GM18508 (cell line): ENCODE measurements around the gene PITPNM3.
"Not testable (repeated sequence)": the region's sequence is repeated elsewhere in the genome, so short reads cannot be mapped to it uniquely, and the experiment has no call there.

Experiments used
- ATAC-seq: cut with Tn5 transposase; IDR thresholded peaks from one replicate; pipeline ENCODE4 v1.9.1; 2021; ENCODE audit warnings: moderate number of reproducible peaks; ENCODE audit not compliant: insufficient read depth, unreplicated experiment

The PITPNM3 gene

DNA sequence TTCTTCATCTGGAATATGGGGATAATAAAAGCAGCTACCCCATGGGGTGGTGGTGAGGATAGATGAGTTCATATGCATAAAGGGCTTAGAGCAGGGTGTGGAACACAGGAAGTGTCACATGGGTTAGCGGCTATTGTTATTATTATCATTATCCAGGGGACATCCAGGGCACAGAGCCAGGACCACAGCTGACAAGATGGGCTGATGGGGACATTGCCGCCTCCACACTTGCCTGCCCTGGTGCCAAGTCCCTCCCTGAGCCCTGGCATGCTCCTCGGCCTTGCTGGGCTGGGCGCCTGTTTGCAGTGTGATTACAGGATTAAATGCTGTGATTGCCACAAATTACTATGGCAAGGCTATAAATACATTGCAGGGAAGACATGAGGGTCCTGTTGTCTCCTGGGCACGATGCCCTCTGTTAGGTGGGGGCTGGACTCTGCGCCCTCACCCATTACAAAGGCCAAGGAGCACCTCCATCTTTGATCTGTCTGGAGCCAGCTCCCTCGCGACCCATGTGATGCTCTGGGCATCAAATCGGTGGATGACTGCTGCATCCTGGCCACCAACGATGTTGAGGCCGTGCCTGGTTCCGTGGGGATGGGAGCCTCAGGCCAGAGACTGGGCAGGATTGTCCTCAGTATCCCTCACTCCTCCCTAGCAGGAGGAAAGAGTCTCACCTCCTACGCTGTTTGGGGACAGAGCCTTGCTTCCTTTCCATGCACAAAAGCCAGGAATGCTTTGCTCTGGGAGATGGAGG lies 68.9 kb downstream of the PITPNM3 start:
- no peak for ATAC-seq

DNA sequence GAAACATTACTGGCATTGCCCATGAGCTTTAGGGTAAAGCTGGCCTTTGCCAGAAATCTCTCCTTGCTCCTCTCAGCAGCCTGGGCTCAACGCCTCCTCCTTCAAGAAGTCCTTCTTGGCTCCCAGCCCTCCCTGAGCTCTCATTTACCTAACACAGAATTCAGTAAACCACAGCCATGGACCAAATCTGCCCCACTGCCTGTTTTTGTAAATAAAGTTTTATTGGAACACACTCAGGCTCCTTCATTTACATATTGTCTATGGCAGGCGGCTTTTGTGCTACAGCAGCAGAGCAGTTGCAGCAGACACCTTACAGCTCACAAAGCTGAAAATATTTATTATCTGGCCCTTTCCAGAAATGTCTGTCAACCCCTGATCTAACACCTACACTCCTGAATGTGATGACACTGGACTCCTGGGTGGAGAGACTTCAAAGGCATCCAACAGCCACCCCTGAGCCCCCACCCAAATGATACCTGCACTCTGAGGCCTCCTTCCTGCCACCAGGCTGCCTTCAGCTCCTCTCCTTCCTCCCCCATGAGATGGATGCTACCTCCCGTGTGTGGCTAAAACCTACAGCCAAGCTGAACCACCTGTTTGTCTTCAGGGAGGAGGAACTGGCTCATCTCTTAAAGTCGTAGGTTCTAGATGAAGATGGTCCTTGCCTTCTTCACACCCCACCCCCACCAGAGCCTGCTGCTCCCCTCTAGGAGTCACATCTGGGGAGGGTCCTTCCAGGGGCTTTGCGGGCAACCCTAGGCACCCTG lies 70.5 kb downstream of the PITPNM3 start:
- ATAC-seq, result no peak

DNA sequence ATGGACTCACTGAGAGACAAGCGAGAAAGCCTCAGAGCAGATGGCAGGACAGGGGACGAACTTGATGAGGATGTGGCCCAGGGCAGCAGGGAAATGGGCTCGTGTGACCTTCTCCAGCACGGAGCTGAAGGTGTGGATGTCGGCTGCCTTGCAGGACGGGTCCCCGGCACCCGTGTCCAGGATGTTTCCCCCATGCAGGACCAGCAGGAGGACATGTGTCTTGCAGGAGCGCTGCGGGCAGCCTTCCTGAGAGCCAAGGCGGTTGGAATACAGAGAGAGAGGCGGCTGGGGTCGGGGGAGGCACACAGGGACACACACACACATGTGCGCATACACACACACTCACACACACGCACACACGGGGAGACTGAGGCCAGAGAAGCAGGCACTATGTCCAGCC lies 72.8 kb downstream of the PITPNM3 start:
- no peak for ATAC-seq

DNA sequence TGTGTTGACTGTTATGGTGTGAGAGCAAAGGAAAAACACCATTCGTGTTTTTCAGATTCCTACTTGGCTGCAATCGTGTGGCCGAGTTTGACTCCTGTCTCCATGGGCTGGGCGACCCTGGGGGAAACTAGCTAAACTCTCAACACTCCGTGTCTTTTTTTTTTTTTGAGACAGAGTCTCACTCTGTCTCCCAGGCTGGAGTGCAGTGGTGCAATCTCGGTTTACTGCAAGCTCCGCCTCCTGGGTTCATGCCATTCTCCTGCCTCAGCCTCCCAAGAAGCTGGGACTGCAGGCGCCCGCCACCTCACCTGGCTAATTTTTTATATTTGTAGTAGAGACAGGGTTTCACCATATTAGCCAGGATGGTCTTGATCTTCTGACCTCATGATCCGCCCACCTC lies 73.6 kb downstream of the PITPNM3 start:
- ATAC-seq, result not testable (repeated sequence)

DNA sequence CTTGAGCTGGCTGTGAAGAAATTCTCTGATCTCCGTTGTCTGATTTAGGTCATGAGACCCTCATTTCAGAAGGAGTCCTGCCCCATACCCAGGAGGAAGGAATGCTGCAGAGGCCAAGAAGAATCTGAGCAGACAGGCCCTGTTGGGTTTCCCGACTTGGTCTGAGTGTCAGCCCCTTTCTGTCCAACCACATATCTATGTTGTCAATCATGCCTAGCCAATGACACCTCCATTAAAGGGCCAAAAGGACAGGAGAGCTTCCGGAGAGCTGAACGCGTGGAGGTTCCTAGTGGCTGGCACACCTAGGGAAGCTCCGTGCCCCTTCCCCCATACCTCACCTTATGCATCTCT lies 74.3 kb downstream of the PITPNM3 start:
- no peak for ATAC-seq

DNA sequence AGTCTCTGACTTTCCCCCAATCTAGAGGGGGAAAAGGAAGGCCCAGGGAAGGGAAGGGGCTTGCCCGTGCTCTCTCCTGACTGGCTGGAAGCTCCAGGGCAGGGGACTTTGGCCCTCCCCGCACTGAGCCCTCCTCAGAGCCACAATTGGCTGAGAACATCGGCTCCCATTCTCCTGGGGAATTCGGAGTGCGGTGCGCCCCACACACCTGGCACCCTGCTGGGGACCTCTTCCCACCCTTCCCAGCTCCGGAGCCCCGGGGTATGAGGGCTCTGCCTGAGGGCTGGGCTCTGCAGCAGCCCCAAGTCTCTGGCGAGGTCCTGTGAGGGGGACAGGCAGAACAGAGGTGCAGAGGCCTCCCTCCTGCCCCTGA lies 76.1 kb downstream of the PITPNM3 start:
- ATAC-seq, result no peak

DNA sequence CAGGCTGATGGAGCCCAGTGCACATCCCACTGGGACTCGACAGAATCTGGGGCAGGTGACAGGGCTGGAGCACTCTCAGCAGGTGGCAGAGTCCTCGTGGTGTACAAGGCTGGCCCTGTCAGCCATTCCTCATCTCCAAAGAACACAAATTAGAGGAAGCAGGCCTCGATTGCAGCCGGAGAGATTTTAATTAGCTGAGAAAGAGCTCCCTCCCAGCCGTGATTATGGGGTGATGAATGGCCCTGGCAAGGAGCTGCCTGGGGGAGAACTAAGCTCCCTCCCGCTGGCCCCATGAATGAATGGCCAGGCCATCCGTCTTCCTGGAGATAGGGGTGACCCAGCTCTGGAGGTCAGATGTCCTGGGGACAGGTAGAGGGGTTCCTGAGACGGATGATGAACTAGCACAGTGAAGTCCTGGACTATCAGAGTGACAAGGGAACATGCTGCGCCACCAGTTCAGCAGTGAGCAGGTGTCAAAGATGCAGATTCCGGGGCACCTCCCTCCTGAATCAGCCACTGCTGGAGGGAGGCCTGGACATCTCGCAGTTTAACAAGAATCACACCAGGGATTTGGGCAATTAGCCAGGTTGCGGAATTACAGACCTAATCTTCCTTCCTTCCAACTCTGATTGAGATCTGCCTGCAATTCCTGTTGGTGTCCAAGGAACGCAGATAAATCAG lies 76.6 kb downstream of the PITPNM3 start:
- ATAC-seq, result no peak

DNA sequence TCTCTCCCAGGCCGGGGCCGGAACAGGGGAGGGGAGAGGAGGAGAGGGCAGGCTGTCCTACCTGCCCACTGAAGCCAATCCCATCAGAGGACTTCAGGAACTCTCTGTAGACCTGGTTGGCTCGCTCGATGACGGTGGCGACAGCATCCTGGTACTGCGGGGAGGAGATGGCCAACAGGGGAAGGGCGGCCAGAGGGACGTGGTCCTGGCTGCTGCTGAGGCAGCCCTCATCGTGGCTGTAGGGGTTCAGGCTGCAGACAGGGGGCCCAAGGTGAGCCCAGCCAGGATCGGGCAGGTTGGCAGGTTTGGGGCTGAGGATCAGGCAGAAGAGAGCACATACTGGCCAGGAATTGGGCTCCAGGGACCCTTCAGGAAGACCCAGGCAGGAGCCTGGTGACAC lies 77.9 kb downstream of the PITPNM3 start:
- no peak for ATAC-seq

DNA sequence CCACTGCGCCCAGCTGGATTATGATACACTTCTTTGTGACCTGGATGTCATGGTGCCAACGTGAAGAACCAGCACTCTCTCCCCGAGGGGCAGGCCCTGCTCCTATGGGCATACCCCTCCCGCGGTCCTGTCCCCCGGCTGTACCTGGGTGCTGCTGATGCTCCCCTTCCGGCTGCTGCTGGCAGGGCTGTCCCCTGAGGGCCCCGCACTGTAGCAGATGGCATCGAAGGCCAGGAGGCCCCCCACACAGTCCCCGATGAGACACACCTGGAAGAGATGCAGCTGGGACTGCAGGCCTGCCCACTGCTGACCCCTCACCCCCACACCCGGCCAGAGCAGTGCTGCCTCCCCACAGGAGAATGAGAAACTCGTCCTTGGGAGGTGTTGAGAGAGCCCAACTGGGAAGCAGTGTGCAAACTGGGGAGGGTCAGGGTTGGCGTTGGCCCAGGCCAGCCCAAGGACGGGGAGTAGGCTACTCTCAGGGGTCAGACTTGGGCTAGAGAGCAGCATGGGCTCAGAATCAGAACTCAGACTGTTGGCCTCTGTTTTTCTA lies 78.4 kb downstream of the PITPNM3 start:
- no peak for ATAC-seq

DNA sequence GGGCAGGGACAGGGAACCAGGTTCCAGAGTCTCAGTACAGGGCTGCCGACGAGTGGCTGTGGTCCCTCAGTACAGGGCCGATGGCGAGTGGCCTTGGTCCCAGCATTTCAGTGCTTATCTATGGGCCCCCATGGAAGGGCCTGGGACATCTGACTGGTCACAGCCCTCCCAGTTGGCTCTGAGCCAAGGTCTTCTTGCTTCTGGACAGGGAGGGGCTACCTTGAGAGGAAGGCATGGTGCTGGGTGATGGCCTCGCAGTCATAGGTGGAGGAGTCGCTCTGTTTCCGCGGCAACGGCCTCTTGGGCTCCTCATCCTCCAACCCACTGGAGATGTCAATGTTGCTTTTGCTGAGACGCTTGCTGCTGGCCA lies 79.6 kb downstream of the PITPNM3 start:
- ATAC-seq, result no peak

DNA sequence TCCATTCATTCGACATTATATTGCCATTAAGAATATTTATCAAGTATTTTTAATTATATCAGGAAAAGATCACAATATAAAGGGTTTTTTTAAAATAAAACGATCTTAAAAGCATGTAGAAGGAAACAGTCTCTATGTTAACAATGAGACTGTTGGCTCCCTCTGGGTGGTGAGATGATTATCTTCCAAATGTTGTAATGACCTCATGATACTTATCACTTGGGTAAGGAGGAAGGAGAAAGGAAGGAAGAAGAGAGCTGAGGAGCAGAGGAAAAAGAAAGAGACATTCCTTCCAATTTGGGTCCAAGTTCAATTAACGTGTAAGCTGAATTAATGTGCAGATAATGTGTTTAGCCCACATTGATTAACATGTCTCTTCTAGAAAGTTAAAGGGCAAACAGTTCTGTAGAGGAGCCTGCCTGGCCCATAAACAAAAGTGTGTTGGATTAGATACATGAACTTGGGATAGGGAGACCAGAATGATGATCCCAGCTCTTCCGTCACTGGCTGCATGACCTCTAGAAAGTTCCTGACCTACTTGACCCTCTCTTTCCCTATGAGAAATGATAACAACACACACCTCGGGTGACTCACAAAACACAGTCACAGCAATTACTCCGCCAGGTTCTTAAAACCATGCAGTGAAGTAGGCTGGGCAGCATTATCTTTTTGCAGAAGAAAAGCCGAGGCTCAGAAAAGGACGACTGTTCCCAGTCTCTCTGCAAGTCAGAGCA lies 80.1 kb downstream of the PITPNM3 start:
- ATAC-seq, result no peak

DNA sequence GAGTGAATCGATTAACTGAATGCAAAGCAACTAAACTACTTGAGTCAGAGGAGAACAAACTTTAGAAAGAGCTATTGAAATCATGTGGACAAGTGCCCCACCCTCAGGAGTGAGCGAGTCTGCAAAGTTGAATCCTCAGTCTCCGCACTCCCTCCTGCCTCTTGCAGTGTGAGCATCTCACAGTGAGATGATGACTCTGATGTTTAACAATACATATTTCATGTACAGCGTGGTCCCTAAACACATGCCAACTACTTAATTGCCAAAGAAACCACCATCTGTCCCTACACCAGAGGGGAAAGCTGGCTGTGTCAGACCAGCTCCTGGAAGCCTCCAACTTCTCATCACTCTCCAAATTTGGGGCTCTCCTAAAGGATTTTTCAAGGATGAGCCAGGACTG lies 80.9 kb downstream of the PITPNM3 start:
- no peak for ATAC-seq

DNA sequence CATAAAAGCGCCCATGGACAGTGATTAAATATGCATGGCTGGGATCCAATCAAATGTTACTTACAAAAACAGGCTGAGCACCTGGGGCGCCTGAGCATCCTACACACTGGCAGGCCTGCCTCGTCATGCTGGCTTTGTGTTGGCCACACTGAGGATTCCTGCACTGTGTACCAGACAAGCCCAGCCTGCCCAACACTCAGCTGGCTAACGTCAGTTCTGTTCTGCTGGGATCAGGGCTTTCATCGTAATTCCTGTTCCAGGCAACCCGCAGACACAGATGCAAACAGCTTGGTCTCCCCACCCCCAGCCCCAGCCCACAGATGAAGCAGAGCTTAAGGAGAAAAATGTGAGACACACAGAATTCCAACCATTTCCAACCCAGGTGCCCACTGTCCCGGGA lies 81.4 kb downstream of the PITPNM3 start:
- ATAC-seq, result no peak

DNA sequence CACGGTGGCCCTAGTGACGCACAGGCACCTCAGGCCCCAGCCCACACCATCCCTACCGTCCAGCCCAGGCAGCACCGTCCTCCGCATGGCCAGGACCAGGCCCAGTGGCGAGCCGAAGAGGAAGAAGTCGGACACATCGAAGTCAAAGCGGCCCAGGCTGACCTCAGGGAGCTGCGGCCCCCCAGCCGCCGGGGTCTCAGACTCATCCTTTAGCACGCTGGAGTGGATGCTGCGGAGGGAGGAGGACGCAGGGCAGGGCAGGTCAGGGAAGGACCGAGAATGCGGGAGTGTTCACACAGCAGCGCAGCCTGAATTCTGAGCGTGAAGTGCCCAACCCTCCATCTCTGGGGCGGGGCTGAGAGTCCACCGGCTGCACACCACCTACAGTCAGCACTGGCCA lies 82.0 kb downstream of the PITPNM3 start:
- ATAC-seq, result no peak

DNA sequence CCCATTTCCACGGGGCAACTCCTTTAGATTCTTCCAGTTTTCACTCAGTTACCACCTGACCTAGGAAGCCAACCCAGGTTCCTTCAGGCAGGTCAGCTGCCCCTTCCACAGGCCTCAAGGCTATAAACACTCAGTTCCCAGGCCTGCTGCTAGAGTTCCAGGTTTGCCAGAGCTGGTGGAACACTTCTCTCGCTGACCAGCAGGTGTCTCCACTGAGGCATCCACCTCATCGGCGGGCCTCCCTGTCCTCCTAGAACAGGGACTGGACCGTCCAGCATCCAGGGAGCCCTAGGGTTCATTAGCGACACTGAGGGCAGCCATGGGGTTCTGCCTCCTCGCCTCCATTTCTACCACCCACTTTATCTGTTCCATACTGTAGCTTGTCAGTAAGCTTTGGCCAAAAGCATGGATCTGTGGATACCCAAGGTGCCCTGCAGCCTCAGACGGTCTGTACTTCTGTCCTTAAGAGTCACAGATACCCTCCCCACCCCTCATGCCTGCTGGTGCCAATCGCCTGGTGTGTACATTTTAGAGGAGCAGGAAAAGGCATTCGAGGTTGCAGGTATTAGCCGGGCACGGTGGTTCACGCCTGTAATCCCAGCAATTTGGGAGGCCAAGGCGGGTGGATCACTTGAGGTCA lies 83.1 kb downstream of the PITPNM3 start:
- ATAC-seq, result no peak

DNA sequence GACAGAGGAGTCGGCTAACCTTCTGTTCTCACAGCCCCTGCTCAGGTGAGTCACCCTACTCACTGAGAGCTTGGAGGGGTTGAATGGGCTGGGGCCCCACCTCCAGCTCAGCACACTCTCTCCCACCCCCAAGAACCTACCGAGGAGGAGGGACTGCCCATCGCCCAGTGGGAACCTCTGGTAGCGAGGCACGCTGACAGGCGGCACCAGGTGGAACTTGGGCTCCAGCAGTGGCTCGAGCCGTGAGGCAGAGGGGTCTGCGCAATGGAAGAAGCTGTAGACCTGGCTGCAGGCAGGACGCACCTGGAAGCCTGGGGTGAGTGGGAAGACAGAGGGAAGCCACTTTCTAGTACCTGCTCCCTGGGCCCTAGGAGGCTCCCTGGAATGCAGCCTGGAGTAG lies 83.8 kb downstream of the PITPNM3 start:
- ATAC-seq, result no peak

DNA sequence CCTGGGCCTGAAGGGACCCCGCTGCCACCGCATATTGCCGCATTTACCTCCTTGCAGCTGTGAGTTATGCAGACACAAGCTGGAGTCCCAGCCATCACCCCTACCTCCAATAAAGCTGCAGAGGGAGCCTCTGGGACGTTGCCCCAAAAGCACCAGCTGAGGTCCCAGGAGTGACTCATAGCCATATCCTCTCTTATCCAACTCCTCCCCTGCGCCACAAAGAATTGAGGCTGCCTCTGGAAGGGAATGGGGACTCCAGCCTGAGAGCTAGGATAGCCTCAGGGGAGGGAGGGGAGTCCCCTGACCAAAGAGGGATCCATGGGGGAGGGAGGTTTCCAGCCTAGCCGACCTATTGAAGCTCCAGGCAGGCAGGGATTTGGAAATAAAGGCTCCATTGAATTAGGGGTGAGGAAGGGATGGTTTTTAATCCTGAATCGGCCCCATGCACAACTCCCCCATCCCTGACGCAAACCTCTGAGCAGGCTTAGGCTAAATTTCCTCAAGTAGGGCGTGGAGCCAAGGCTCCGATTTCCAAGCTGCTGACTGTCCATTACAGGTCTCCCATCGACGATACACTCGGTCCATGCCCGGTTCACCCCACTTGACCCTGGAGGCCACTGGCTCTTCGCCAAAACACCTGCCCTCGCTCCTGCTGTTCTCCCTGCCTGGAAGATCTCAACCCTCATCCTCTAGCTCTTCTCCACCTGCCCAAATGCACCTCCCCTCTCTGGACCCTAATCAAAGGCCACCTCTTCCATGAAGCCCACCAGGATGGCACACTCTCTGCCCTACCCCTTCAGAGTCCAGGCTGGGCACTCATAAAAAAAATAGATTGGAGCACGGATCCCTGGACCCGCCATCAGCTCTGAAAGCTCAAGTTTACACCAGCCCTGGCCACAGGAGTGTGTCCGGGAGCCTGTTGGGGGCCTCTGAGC lies 84.6 kb downstream of the PITPNM3 start:
- ATAC-seq, result no peak

DNA sequence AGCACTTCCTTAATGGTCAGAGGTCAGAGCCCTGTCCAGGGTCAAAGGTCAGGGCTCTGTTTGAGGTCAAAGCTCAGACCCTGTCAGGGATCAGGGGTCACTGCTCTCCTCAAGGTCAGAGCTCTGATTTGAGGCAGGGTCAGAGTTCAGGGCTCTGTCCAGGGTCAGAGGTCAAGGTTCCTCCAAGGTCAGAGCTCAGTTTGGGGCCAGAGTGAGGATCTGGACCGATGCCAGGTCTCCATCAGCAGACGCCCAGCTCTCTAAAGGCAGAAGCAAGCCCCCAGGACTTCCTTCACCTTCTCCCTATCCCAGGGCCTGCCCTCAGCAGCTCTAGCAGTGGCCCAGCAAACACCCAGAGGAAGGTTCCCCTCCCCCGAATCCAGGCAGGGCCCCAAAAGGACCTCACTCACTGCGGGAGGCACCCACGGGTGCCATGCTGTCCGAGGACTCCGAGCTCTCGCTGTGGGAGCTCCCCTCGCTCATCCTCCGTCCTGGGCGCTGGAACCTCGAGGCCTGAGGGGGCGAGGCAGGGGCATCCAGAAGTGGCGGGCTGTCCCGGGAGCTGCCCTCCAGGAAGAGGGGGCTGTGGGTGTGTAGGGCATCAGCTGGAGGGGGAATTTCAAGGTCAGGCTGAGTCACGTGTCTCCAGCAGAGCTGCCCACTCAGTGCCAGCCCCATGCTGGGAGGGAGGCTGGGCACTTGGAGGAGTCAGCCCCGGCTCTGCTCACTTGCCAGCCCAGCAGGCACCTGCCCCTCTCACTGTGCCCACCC lies 85.4 kb downstream of the PITPNM3 start:
- no peak for ATAC-seq
